Fibroblast of lung (primary cell): ENCODE measurements around the gene PDE2A.

ENCODE experiments used
- EZH2 ChIP-seq: IDR thresholded peaks from 2 replicates; pipeline ENCODE4 v1.5.1; 2012; ENCODE audit warnings: low read length, control low read depth, mild to moderate bottlenecking; ENCODE audit errors: missing control alignments
- TF ChIP-seq, protein P1 (sequence below), 2 donors: IDR thresholded peaks in 1 of 2; conservative IDR thresholded peaks in 1 of 2; 1 replicate in 1 of 2; 2 replicates in 1 of 2; pipeline ENCODE4 v1.5.1; 2011 to 2012; ENCODE audit warnings: low read length in 2 of 2, control low read depth in 1 of 2, inconsistent platforms in 1 of 2, low read depth in 1 of 2, mild to moderate bottlenecking in 1 of 2

DNA sequence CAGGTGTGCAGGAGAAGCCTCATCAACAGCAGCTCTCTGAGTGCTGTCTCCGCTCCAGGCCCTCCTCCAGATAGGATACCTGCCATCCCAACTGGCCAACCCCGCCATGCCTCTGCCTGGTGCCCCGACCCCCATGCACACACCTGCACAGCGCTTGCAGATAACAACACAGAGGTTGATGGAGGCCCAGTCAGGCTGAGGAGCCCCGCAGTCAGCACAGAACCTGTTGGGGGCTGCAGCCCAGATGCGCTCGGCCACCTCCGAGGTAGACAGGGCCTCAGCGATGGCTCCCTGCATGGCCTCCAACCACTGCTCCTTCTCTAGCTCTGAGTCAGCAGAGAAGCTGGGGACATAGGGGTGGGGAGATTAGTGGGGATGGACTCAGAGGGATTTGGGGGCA lies 32.8 kb upstream of the PDE2A start:
- TF ChIP-seq, protein P1, sequence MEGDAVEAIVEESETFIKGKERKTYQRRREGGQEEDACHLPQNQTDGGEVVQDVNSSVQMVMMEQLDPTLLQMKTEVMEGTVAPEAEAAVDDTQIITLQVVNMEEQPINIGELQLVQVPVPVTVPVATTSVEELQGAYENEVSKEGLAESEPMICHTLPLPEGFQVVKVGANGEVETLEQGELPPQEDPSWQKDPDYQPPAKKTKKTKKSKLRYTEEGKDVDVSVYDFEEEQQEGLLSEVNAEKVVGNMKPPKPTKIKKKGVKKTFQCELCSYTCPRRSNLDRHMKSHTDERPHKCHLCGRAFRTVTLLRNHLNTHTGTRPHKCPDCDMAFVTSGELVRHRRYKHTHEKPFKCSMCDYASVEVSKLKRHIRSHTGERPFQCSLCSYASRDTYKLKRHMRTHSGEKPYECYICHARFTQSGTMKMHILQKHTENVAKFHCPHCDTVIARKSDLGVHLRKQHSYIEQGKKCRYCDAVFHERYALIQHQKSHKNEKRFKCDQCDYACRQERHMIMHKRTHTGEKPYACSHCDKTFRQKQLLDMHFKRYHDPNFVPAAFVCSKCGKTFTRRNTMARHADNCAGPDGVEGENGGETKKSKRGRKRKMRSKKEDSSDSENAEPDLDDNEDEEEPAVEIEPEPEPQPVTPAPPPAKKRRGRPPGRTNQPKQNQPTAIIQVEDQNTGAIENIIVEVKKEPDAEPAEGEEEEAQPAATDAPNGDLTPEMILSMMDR (conservative IDR thresholded peaks at IDR 0.05 in 1 of 2, IDR thresholded peaks at IDR 0.05 in 1 of 2; ENCODE audit: low read depth in 1 of 2, low read length in 2 of 2) = no peak
- TF ChIP-seq EZH2 = no peak
